ENCODE data around the gene GREB1. TPM values are rescaled to one million over a fixed set of nuclear protein-coding genes. Genes with fewer than 3 reads are reported as not detected.
A peak's percentile ranks its signal among the peaks of the same experiment; 100 is the strongest.

GREB1 gene
- total RNA-seq, 4 donors from 2014 or later = 3.1 to 8.8 (median 6.5) TPM

- Histone ChIP-seq H3K27me3 (peaks cover 14% of the 10 kb centered on the region), H3K27ac (peak overlapping the region in 2 of 4 donors; percentile 42 to 49), H3K4me3 (no peak overlapping the region), H3K36me3 (no peaks in the 10 kb centered on the region), H3K9me3 (no peaks in the 10 kb centered on the region), H3K4me1 (no peaks in the 10 kb centered on the region)
- no peak for ATAC-seq
- 100% methylated on average over 1 to 3 of the region's 7 CpGs for WGBS, 2 donors (ENCODE audit: low coverage in 1 of 2)
- TF ChIP-seq POLR2A (IDR thresholded peaks at IDR 0.05) (no peak), POLR2AphosphoS5 (IDR thresholded peaks at IDR 0.05) (no peak), EP300 (IDR thresholded peaks at IDR 0.05) (no peak)
- TF ChIP-seq, protein P1, sequence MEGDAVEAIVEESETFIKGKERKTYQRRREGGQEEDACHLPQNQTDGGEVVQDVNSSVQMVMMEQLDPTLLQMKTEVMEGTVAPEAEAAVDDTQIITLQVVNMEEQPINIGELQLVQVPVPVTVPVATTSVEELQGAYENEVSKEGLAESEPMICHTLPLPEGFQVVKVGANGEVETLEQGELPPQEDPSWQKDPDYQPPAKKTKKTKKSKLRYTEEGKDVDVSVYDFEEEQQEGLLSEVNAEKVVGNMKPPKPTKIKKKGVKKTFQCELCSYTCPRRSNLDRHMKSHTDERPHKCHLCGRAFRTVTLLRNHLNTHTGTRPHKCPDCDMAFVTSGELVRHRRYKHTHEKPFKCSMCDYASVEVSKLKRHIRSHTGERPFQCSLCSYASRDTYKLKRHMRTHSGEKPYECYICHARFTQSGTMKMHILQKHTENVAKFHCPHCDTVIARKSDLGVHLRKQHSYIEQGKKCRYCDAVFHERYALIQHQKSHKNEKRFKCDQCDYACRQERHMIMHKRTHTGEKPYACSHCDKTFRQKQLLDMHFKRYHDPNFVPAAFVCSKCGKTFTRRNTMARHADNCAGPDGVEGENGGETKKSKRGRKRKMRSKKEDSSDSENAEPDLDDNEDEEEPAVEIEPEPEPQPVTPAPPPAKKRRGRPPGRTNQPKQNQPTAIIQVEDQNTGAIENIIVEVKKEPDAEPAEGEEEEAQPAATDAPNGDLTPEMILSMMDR (IDR thresholded peaks at IDR 0.05) = no peak
Measured at GRCh38 chr2:11525762-11526161, 8.1 kb upstream of the GREB1 start.

- peaks cover 20% of the 10 kb centered on the region for H3K27me3 ChIP-seq
- WGBS, 2 donors (ENCODE audit: low coverage in 1 of 2) = 83 to 100% methylated on average over 1 of the region's 1 CpG
- H3K4me1 ChIP-seq = no peaks in the 10 kb centered on the region
- H3K27ac ChIP-seq = no peak overlapping the region
- no peak for TF ChIP-seq EP300 (IDR thresholded peaks at IDR 0.05)
- TF ChIP-seq, protein P1 (IDR thresholded peaks at IDR 0.05) = no peak
- TF ChIP-seq POLR2A (IDR thresholded peaks at IDR 0.05) = no peak
- TF ChIP-seq POLR2AphosphoS5 (IDR thresholded peaks at IDR 0.05) = no peak
- H3K4me3 ChIP-seq = no peak overlapping the region
- H3K9me3 ChIP-seq = no peaks in the 10 kb centered on the region
- ATAC-seq = no peak
- H3K36me3 ChIP-seq = no peaks in the 10 kb centered on the region
Measured at GRCh38 chr2:11527001-11527400, 6.8 kb upstream of the GREB1 start.

DNA sequence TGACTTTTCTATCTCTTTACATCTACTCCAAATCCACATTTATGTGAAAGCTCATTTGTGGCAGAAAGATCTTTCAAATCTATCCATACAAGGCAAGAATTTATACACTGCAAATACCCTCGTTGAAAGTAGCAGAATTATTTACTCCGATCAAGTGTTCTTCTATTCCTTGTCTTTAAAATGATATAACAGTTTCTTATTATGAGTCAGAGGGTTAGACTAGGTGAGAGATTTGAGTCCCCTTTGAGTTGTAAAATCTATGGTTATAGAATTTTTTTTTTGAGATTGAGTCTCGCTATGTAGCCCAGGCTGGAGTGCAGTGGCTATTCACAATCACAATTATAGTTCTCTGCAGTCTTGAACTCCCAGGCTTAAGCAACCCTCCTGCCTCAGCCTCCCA lies 5.6 kb upstream of the GREB1 start:
- ATAC-seq = no peak
- Histone ChIP-seq H3K9me3 (no peaks in the 10 kb centered on the region), H3K4me1 (no peaks in the 10 kb centered on the region), H3K4me3 (no peak overlapping the region), H3K36me3 (no peaks in the 10 kb centered on the region), H3K27me3 (peaks cover 25% of the 10 kb centered on the region), H3K27ac (no peak overlapping the region)
- 71 to 83% methylated on average over 3 of the region's 3 CpGs for WGBS, 2 donors (ENCODE audit: low coverage in 1 of 2)
- TF ChIP-seq EP300 (IDR thresholded peaks at IDR 0.05) (no peak), POLR2A (IDR thresholded peaks at IDR 0.05) (no peak), POLR2AphosphoS5 (IDR thresholded peaks at IDR 0.05) (no peak)
- TF ChIP-seq, protein P1 (IDR thresholded peaks at IDR 0.05) = no peak

DNA sequence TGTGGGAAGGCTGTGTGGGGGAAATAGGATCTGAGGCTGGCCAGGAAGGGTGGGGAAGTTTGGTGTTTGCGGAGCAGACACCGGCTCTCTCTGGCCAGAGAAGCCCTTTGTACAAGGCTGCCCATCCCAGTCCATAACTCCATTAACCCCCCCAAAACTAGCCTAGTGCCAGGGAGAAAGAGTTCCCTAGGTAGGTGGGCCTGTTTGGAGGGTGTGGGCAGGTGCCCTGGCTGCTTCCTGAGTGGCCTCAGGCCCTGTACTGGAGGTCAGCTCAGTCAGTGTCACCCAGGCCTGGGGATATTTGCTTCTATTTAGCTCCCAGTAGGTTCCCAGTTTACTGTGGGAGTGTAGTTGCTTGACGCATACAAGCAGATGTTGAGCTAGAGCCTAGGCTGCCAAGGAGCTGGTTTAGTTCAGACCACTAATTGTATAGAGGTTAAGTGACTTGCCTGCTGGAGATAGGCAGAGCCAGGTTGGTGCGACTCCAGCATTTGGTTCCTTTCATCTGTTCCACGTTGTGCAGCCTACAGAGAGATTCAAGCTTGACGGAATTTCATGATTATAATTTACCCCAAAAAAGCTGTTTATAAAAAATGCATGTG lies 2.9 kb upstream of the GREB1 start:
- H3K27ac ChIP-seq = no peak overlapping the region
- no peaks in the 10 kb centered on the region for H3K9me3 ChIP-seq
- WGBS, 2 donors (ENCODE audit: low coverage in 1 of 2) = 87 to 91% methylated on average over 3 to 4 of the region's 6 CpGs
- H3K4me3 ChIP-seq = no peak overlapping the region
- no peaks in the 10 kb centered on the region for H3K4me1 ChIP-seq
- peaks cover 32% of the 10 kb centered on the region for H3K27me3 ChIP-seq
- no peak for TF ChIP-seq POLR2AphosphoS5 (IDR thresholded peaks at IDR 0.05)
- TF ChIP-seq, protein P1 (IDR thresholded peaks at IDR 0.05) = no peak
- TF ChIP-seq POLR2A (IDR thresholded peaks at IDR 0.05) = no peak
- no peak for TF ChIP-seq EP300 (IDR thresholded peaks at IDR 0.05)
- no peak for ATAC-seq
- no peaks in the 10 kb centered on the region for H3K36me3 ChIP-seq

DNA sequence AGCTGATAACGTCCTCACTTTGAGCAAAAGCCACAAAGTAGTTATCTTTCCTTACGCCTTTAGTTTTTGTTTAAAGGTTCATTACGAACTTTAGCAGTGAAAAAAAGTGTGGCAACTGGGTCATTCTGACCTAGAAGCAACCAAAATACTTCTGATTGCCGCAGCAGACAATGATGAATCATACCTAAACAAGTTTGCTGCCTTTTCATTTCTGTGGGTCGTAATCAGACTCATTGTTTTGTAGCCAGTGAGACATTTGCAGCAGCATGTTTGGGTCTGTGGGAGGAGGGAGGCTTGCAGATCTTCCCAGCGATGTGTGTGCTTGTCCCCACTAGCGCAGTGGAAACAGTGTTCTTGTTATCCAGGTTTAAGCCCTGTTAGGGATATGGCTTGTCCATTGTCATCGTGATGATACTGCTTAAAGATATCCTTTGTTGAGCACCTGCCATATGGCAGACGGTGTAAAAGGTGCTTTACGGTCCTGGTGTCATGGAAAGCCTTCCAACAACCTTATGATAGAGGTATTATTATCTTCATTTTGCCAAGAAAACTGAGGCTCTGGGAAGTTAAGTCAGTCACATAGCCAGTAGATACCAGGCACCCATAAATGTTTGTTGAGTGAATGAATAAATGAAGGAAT lies 1.3 kb upstream of the GREB1 start:
- no peak overlapping the region for H3K4me3 ChIP-seq
- H3K27ac ChIP-seq = no peak overlapping the region
- WGBS, 2 donors (ENCODE audit: low coverage in 1 of 2) = 61 to 67% methylated on average over 5 to 8 of the region's 10 CpGs
- peaks cover 22% of the 10 kb centered on the region for H3K27me3 ChIP-seq
- no peaks in the 10 kb centered on the region for H3K4me1 ChIP-seq
- TF ChIP-seq POLR2AphosphoS5 (IDR thresholded peaks at IDR 0.05) = no peak
- TF ChIP-seq, protein P1 (IDR thresholded peaks at IDR 0.05) = no peak
- no peaks in the 10 kb centered on the region for H3K9me3 ChIP-seq
- H3K36me3 ChIP-seq = no peaks in the 10 kb centered on the region
- ATAC-seq = no peak

Measured in gastroesophageal sphincter (tissue), 4 donors.